Measurements from ENCODE around the gene PRKN. TPM values are rescaled to one million over a fixed set of nuclear protein-coding genes. Genes with fewer than 3 reads are reported as not detected.

PRKN gene
- total and polyA plus RNA-seq, 9 of the 15 experiments (the other 6 are each of a cell fraction or from before 2014, with no cell fraction given), result 0.03 to 0.96 (median 0.15) TPM; not detected in 2

DNA sequence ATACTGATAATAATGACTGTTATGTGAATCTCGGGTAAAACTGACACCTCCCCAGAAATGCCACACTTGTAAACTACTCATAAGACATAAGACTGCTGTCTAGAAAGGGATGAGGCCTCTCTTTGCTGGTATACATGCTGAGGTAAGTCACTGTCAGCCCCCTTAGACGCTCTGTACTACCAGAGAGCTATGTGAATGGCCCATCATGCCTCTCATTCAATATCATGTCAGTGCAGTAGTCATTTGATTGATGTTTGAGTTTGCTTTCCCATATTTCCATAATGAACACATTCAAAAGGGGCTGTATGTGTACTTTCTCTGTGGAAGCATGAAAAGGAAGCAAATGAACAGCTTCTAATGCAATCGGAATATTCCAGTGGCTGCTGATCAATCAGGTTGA lies 1334.3 kb downstream of the PRKN start:
- peaks cover 20 to 27% of the 10 kb centered on the region in 2 experiments for H3K27me3 ChIP-seq (ENCODE audit: control insufficient read depth in 2 of 2, insufficient read depth in 2 of 2, low read length in 2 of 2)
- H3K9me1 ChIP-seq (ENCODE audit: control insufficient read depth, insufficient read depth, low read length), result no peaks in the 10 kb centered on the region
- ATAC-seq (no peak), FAIRE-seq (no peak), DNase-seq (ENCODE audit: extremely low read depth in 1 of 4, low spot score in 3 of 4) (no peak)
- no peaks in the 10 kb centered on the region for H3K36me3 ChIP-seq (ENCODE audit: control insufficient read depth, insufficient read depth, low read length)
- H2AFZ ChIP-seq (ENCODE audit: low read depth, low read length), result no peak overlapping the region
- 0% methylated on average over 3 of the region's 3 CpGs for WGBS (ENCODE audit: insufficient coverage, low coverage, missing lambda C conversion rate)
- H3K4me1 ChIP-seq (replicated peaks in 1 of 2; ENCODE audit: control insufficient read depth in 2 of 2, insufficient read depth in 2 of 2, low read length in 2 of 2), result peaks cover 0 to 4% of the 10 kb centered on the region in 2 experiments; a peak in 3 of 5 replicates
- no peak overlapping the region for H3K9ac ChIP-seq (ENCODE audit: insufficient read depth in 1 of 2, low read depth in 2 of 2, low read length in 2 of 2)
- TF ChIP-seq RBFOX2 (IDR thresholded peaks at IDR 0.05; ENCODE audit: low read depth, low read length) (no peak), PTTG1 (tag; IDR thresholded peaks at IDR 0.05; ENCODE audit: low read depth) (no peak), HNRNPH1 (optimal IDR thresholded peaks at IDR 0.05; ENCODE audit: low read depth, low read length) (no peak), NFE2L1 (tag; IDR thresholded peaks at IDR 0.05; ENCODE audit: borderline replicate concordance, low read depth) (no peak), KDM2B (CRISPR knock-in tag; IDR thresholded peaks at IDR 0.05) (no peak), NUFIP1 (IDR thresholded peaks at IDR 0.05; ENCODE audit: partially characterized antibody) (no peak), NR2C2 (CRISPR knock-in tag; IDR thresholded peaks at IDR 0.05) (no peak), NR2C2 (tag; IDR thresholded peaks at IDR 0.05) (no peak)
- BruUV-seq (replicated peaks), result no TSS peak
- in situ Hi-C loops (cut with MboI) (loop anchor here (10.0 kb wide), 1 partner anchor 302 kb away; no protein-coding TSS in a partner anchor), intact Hi-C loops (cut with micrococcal nuclease) (loop anchor here (1.0 to 5.0 kb wide), 2 partner anchors 105 to 224 kb away; no protein-coding TSS in a partner anchor)
- H3K79me2 ChIP-seq (ENCODE audit: control insufficient read depth, insufficient read depth, low read length), result no peaks in the 10 kb centered on the region
- CTCF ChIA-PET (ENCODE audit: low intra/inter-chr PET ratio), result interaction anchor here (0.6 to 1.7 kb wide), 4 partner anchors 105 to 633 kb away, joined by 3 to 6 read pairs (median 4); no protein-coding TSS in a partner anchor
- H4K20me1 ChIP-seq (replicated peaks; ENCODE audit: control insufficient read depth, insufficient read depth, low read length), result no peaks in the 10 kb centered on the region
- H3K4me3 ChIP-seq, result no peak overlapping the region
- H3K4me2 ChIP-seq (ENCODE audit: insufficient read depth, low read length), result no peak overlapping the region
- no peaks in the 10 kb centered on the region for H3K9me3 ChIP-seq (replicated peaks; ENCODE audit: control insufficient read depth, insufficient read depth, low read depth, low read length)
- no peak overlapping the region for H3K27ac ChIP-seq (ENCODE audit: extremely low read depth, low read depth, low read length)
- POLR2A ChIA-PET, result interaction anchor here (0.9 to 1.0 kb wide), 2 partner anchors 16 to 116 kb away, joined by 3 to 5 read pairs; no protein-coding TSS in a partner anchor
